GM12874 (cell line): ENCODE measurements around the gene WDR36.

Experiments used
- CTCF ChIP-seq: IDR thresholded peaks from 2 replicates; pipeline ENCODE4 v1.5.1; 2011; ENCODE audit warnings: low read depth, mild to moderate bottlenecking, control low read depth, low read length, moderate library complexity; ENCODE audit not compliant: insufficient read depth

WDR36 gene

GRCh38 chr5:111135946-111136345 is 43.8 kb downstream of the WDR36 start:
- no peak for TF ChIP-seq CTCF

GRCh38 chr5:111138096-111138495 is 45.9 kb downstream of the WDR36 start:
- TF ChIP-seq CTCF: no peak

GRCh38 chr5:111142932-111143331 is 50.8 kb downstream of the WDR36 start:
- TF ChIP-seq CTCF: no peak

- no peak for TF ChIP-seq CTCF
Observed at GRCh38 chr5:111143910-111144309, 51.8 kb downstream of the WDR36 start.

- TF ChIP-seq CTCF: no peak
Observed at GRCh38 chr5:111144352-111144930, 52.3 kb downstream of the WDR36 start.

- TF ChIP-seq CTCF: no peak
Observed at GRCh38 chr5:111146053-111146452, 53.9 kb downstream of the WDR36 start.

- TF ChIP-seq CTCF: no peak
Observed at GRCh38 chr5:111147502-111147901, 55.4 kb downstream of the WDR36 start.
